Stimulated activated CD8-positive, alpha-beta memory T cell treated with anti-CD3 and anti-CD28 coated beads, Interleukin-2, amount 100 ng/mL, for 48 hours (primary cell): ENCODE results near the gene SDR39U1.

Source experiments
- DNase-seq, 2 donors: peaks; one replicate each; pipeline ENCODE4 v3.0.0-alpha.2; 2020; ENCODE audit warnings: low read depth in 2 of 2

SDR39U1 gene

GRCh38 chr14:24443053-24443665 is 583 bp upstream of the SDR39U1 start:
- no peak for DNase-seq

DNA sequence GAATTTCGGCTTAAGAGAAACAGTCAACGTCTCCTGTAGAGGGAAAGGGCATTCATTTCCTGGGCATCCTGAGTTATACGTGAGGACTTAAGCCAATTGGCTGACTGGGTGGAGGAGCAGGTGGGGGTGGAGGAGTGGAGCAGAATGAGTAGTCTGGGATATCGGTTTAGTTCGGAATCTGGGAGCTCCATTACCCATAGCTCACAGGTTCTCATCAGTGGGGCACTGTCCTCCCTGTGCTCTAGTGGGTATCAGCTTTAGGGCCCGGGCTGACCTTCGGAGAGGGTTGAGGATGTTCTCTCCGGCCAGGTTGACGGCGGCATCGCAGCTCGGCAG is 704 bp downstream of the SDR39U1 start:
- DNase-seq = no peak

DNA sequence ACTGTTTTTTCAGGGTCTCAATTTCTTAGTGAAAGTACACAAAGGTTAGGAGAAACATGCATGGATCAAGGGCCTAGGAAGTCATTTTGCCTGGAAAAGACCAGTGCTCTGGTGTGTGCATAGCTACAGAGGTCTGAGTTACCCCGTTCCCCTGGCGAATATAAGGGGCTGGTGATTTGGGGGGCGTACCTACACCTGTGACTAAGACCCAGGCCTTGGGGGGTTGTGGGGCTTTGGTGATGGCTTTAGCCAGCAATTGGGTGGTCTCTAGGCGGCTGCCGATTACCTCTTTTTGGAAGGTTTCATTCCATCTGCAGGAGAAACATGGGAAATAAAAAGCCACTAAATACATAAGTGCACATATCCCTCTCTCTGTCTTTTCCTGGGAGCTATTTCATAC is 1.1 kb downstream of the SDR39U1 start:
- DNase-seq = no peak

- no peak for DNase-seq
Observed at GRCh38 chr14:24440606-24441399, 1.8 kb downstream of the SDR39U1 start.

DNA sequence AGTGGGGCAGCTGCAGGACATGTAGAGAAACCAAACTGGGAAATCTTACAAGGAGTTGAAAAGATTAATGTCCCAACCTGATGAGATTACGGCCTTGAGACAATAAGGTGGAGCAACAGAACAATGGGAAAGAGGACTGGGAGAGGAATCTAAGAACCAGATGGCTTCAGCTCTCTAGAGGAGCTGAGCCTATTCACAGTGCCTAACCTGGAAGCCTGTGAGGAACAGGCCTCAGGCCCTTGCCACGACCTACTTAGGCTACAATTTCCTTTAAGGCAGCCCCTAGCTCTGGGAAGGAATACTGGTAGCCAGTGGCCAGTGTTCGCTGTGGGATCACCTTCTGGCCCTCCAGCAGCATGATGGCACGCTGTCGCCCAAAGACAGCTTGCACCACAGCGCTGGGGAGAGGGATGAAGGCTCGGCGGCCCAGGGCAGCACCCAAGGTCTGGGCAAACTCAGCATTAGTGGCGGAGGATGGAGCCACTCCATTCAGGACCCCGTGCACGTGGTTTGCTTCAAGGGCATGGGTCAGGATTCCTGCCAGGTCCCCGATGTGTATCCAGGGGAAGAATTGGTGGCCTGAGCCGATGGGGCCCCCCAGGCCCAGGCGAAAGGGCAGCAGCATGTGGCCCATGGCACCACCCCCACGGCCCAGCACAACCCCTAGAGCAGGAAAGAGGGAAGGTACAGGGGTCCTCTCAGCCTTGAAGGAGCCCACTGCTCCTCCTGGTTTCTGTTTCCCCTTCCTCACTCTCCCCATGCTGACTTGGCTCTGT is 2.6 kb downstream of the SDR39U1 start:
- DNase-seq = no peak

DNA sequence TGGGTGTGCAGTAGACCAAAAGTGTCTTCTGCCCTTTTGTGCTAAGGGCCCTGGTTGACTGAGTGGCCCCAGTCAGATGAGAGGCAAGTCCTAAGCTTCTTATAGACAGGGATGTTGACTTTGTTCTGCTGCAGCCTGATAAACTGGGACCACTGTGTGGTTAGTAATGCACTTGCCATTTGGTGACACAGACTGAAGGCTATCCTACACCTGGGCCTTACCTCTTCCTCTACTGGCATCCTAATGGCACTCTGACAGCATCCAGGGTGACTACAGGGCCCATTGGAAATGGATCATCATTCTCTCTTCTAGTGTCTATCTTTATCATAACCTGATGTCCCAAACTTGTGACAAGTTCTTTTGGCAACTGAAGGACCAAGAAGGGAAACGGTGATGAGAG is 3.3 kb downstream of the SDR39U1 start:
- no peak for DNase-seq

- no peak for DNase-seq
Observed at GRCh38 chr14:24438223-24439097, 4.1 kb downstream of the SDR39U1 start.

GRCh38 chr14:24437736-24438067 is 4.9 kb downstream of the SDR39U1 start:
- no peak for DNase-seq

DNA sequence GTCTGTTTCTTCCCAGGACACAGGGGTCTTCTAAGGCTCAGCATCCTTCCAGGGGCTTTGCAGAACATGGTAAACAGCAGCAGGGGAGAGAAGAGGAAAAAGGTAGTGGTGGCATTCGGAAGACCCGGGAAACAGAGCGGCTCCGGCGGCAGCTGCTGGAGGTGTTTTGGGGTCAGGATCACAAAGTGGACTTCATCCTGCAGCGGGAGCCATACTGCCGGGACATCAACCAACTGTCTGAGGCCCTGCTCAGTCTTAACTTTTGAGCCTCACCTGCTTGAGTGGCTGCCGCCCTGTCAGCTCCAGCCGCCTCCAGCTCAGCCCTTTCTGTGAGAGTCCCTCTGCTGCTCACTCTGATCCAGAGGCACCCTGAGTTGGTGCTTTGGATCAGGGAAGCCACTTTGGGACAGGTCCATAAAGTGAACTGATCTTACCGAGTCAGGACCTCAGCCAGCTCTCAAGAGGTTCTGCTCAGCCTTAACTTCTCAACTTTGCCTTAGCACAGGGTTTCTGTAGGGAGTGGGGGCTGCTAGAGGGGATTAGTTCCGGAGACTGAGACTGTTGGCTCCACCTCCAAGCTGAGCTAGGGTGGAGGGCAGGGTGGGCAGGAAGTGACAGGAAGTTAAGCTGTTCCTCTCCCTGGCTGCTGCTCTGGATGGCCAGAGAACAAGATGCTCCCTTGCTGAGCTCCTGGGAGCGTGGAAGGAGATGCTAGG is 5.4 kb downstream of the SDR39U1 start:
- no peak for DNase-seq

DNA sequence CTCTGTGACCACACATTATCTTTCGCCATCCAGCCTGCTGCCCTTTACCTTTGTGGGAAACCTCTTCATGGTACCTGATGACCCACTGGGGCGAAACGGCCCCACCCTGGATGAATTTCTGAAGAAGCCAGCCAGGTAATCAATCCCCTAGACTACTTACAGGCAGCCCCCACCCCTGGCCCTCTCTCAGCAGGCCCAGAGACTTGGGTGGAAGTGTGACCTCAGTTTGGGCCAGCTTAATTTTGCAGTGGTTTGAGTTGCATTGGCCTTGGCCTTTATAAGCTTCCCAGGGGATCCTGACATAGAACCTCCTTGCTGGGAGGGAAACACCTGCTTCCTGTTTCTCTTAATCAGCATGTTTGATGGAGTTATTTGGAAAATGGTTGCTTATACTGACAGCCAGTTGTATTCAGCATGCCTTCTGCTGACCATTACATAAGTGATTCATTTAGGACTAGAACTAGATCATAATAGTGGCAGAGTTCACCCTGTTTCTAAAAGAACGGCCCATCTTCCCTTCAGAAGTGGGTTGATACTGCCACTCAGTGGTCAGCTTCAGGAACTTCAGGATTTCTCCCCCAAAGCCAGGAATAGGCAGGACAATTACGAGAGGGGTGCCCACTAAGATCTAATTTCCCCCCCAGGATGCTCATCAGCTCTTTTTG is 6.1 kb downstream of the SDR39U1 start:
- DNase-seq = no peak

DNA sequence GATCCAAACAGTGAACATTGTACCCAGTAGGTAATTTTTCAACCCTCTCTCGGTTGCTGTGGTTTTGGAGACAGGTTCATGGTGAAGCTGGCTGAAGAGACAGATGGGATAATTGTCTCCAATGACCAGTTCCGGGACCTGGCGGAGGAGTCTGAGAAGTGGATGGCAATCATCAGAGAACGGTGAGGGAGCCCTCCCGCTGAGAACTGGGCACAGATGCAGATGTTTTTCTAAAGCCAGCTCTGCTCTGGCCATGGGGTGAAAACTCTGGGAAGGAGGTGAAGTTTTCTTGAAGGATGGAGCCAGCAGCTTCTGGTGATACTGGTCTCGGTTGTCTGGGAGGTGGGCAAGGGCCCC is 6.6 kb downstream of the SDR39U1 start:
- DNase-seq = no peak

DNA sequence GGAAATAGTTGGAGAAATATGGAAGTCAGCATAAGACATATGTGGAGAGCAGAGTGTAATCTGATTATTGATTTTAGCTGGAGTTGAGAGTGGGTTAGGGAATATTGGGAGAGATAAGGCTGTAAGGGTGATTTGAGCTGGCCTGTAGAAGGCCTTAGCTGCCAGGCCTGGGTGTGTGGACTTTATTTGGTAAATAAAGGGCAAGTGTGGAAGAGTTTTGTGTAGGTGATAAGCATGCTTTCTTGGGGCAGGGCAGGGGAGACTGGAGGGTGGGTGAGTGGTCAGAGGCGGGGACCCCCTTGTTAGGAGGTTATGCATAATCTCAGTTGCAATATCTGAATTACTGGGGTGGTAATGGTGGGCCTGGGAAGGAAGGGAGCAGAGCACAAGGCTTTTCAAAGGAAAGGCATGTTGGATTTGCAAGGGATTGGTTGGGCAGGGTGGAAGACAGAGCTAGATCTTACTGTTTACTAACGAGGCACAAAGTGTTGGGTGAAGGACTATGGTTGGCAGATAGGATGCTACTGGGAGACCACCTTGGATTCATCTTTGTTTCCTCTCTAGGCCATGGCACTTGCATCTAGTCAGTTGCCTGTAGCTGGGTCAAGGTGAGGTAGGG is 7.3 kb downstream of the SDR39U1 start:
- no peak for DNase-seq

DNA sequence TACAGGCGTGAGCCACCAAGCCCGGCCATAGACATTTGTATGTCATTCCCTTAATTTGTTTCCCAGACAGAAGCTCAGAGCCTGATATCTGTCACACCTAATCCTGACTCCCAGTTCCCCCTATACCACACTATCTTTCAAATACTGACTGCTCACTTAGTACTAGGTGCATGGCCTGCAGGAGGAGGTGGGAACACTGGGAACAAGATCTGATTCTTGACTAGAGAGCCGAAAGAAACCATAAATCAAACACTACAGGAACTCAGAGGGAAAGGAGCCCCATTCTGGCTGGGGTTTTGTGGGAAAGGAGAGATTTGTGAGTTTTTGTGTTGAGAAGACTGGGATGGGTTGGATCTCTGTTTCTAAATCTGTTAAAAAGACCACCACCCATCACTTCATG is 7.9 kb downstream of the SDR39U1 start:
- no peak for DNase-seq

GRCh38 chr14:24434036-24434435 is 8.5 kb downstream of the SDR39U1 start:
- no peak for DNase-seq

DNA sequence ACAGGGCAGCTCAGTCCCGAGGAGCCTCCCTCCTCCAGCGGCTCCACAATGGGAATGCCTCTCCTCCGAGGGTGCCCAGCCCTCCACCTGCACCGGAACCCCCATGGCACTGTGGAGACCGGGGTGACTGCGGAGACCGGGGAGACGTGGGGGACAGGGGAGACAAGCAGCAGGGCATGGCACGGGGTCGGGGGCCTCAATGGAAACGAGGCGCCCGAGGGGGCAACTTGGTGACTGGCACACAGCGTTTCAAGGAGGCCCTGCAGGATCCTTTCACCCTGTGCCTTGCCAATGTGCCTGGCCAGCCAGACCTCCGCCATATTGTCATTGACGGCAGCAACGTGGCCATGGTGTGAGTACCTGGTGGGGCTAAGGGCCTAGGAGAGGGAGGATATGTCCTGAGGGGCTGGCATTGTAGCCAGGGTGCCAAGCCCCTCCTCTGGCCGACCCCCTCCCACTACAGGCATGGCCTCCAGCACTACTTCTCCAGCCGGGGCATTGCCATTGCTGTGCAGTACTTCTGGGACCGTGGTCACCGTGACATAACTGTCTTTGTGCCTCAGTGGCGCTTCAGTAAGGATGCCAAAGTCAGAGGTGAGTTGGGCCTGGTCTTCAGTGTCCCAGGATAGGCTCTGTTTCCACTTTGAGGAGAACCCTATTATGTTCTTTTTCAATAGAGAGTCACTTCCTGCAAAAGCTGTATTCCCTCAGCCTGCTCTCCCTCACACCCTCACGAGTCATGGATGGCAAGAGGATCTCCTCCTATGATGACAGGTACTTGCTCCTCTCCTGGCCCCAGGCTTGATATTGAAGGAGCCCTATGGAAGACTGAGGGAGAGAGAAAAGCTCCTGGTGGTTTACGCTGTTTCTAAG is 10.1 kb downstream of the SDR39U1 start:
- DNase-seq = no peak

- DNase-seq = peak; percentile 86 to 87
Observed at GRCh38 chr14:24431569-24432258, 10.9 kb downstream of the SDR39U1 start.

DNA sequence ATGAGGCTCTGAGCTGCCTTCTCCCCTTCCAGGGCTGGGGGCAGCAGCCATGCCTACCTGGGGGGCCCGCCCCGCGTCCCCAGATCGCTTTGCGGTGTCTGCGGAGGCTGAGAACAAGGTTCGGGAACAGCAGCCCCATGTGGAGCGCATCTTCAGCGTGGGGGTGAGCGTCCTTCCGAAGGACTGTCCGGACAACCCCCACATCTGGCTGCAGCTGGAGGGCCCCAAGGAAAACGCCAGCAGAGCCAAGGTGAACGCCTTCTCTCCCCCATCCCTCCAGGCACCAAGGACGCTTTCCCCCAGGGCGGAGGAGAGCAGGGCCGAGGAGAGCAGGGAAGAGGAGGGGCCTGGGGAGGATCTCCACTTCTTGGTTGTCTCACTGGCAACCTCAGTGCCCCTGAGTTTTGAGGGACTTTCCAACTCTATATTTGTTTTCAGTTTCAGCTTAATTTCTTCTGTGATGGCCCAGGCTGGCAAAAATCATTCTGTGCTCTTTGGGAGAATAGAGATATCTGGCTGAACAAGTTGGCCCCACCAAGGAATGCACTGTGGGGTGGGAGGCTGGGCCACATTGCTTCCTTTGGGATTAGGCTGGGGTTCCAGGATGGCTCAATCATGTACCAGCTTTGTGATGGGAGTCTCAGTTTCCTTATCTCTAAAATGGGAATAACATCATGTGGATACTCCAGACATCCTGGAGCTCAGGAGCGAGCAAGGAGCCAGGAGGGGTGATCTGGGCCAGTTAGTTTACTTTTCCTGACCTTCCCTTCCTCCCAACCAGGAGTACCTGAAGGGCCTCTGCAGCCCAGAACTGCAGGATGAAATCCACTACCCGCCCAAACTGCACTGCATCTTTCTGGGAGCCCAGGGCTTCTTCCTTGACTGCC is 11.7 kb downstream of the SDR39U1 start:
- peak; percentile 30 to 53 for DNase-seq

DNA sequence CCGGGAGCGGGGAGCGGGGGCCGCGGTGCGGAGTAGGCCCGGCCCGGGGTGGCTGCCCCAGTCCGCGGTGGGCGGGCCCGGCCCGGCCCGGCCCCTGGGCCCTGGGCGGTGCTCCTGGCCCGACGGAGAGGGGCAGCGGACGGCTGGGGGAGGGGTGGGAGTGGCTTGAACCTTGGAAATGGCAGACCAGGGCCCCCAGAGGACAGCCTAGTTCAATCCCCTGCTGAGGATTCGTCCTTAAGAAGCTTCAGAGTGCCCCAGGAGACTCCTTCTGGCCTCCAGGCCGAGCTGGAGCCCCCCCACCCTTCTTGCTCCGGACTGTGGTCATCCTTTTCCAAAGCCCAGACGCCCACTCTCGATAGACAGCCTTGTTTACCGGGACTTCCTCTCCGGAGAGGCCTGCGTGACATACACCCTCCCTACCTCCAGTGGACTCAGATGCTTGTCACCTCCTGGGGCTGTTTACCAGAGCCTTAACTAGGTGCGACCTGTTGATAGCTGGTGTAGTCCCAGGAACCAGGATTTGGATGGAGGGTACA is 12.4 kb downstream of the SDR39U1 start:
- DNase-seq = peak; percentile 47 to 58
